ENCODE data around the gene CAD. TPM values are rescaled to one million over a fixed set of nuclear protein-coding genes. Genes with fewer than 3 reads are reported as not detected.
"Not testable (repeated sequence)": the region's sequence is repeated elsewhere in the genome, so short reads cannot be mapped to it uniquely, and the experiment has no call there.

The CAD gene
- total RNA-seq, result 100 to 1,000 TPM; 156 to 158 TPM

- ChIA-PET POLR2A (interaction anchor here (0.6 to 1.1 kb wide), 3 partner anchors 15 to 46 kb away, joined by 3 read pairs; no protein-coding TSS in a partner anchor), CTCF (no interaction called here)
Measured at GRCh38 chr2:27217173-27218121, at the start of gene CAD. Gene CAD (plus strand): TSS chr2:27217369. CDS start chr2:27217552, 183 bp downstream.

GRCh38 chr2:27170581-27171337 lies 46.4 kb upstream of the CAD start:
- ChIA-PET CTCF (interaction anchor here (0.7 to 1.3 kb wide), 7 partner anchors 19 to 248 kb away, joined by 3 to 5 read pairs (median 4); no protein-coding TSS in a partner anchor), POLR2A (interaction anchor here (0.6 kb wide), 1 partner anchor 62 kb away, joined by 4 read pairs; no protein-coding TSS in a partner anchor)

- ChIA-PET POLR2A (interaction anchor here (0.6 to 0.7 kb wide), 2 partner anchors 47 to 63 kb away, joined by 3 to 4 read pairs; no protein-coding TSS in a partner anchor), CTCF (interaction anchor here (0.7 to 1.3 kb wide), 2 partner anchors 20 to 95 kb away, joined by 5 read pairs; no protein-coding TSS in a partner anchor)
Measured at GRCh38 chr2:27171351-27171848, 45.8 kb upstream of the CAD start.

GRCh38 chr2:27174638-27175037 lies 42.5 kb upstream of the CAD start:
- CTCF ChIA-PET, result no interaction called here
- POLR2A ChIA-PET, result no interaction called here

- ChIA-PET POLR2A (no interaction called here), CTCF (no interaction called here)
Measured at GRCh38 chr2:27175330-27175729, 41.8 kb upstream of the CAD start.

- CTCF ChIA-PET, POLR2A ChIA-PET: not testable (repeated sequence)
Measured at GRCh38 chr2:27175781-27176180, 41.4 kb upstream of the CAD start.

GRCh38 chr2:27177441-27178351 lies 39.5 kb upstream of the CAD start:
- ChIA-PET CTCF (interaction anchor here (0.6 to 1.2 kb wide), 2 partner anchors 24 to 102 kb away, joined by 3 read pairs; no protein-coding TSS in a partner anchor), POLR2A (no interaction called here)

GRCh38 chr2:27178469-27178868 lies 38.7 kb upstream of the CAD start:
- POLR2A ChIA-PET, result no interaction called here
- CTCF ChIA-PET, result interaction anchor here (0.6 to 1.2 kb wide), 2 partner anchors 24 to 101 kb away, joined by 3 read pairs; no protein-coding TSS in a partner anchor

- ChIA-PET POLR2A (no interaction called here), CTCF (no interaction called here)
Measured at GRCh38 chr2:27179344-27180000, 37.7 kb upstream of the CAD start.

GRCh38 chr2:27182346-27182745 lies 34.8 kb upstream of the CAD start:
- ChIA-PET POLR2A (no interaction called here), CTCF (no interaction called here)

- POLR2A ChIA-PET, result no interaction called here
- CTCF ChIA-PET, result no interaction called here
Measured at GRCh38 chr2:27184115-27184514, 33.1 kb upstream of the CAD start.

- ChIA-PET POLR2A (no interaction called here), CTCF (interaction anchor here (0.7 kb wide), 1 partner anchor 87 kb away, joined by 3 read pairs; no protein-coding TSS in a partner anchor)
Measured at GRCh38 chr2:27185331-27186026, 31.7 kb upstream of the CAD start.

- CTCF ChIA-PET, result interaction anchor here (0.7 kb wide), 2 partner anchors 85 to 1497 kb away, joined by 3 to 4 read pairs; no protein-coding TSS in a partner anchor
- POLR2A ChIA-PET, result interaction anchor here (0.7 kb wide), 1 partner anchor 20 kb away, joined by 11 read pairs; no protein-coding TSS in a partner anchor
Measured at GRCh38 chr2:27186613-27187345, 30.4 kb upstream of the CAD start.

GRCh38 chr2:27189989-27190388 lies 27.2 kb upstream of the CAD start:
- POLR2A ChIA-PET, result no interaction called here
- CTCF ChIA-PET, result no interaction called here

- CTCF ChIA-PET, result interaction anchor here (0.6 to 1.0 kb wide), 3 partner anchors 24 to 230 kb away, joined by 3 to 4 read pairs (median 3); no protein-coding TSS in a partner anchor
- POLR2A ChIA-PET, result no interaction called here
Measured at GRCh38 chr2:27191070-27191829, 25.9 kb upstream of the CAD start.

Data from activated CD8-positive, alpha-beta memory T cell treated with anti-CD3 and anti-CD28 coated beads for 36 hours (primary cell).